BE2C (cell line): ENCODE data around the gene TBC1D24. TPM values are rescaled to one million over a fixed set of nuclear protein-coding genes. Genes with fewer than 3 reads are reported as not detected.
A peak's percentile ranks its signal among the peaks of the same experiment; 100 is the strongest.

Source experiments
- DNase-seq: peaks from one replicate; pipeline ENCODE4 v3.0.0-alpha.2; 2020
- H3K27me3 ChIP-seq: fragments of 250-450 bp; sonication (Bioruptor Pico); 2 replicates; pipeline ENCODE4 v1.5.1; 2020; ENCODE audit warnings: mild to moderate bottlenecking
- H3K36me3 ChIP-seq: fragments of 250-450 bp; sonication (Bioruptor Pico); 2 replicates; pipeline ENCODE4 v1.5.1; 2020; ENCODE audit warnings: mild to moderate bottlenecking
- H3K4me1 ChIP-seq: fragments of 250-450 bp; sonication (Bioruptor Pico); 2 replicates; pipeline ENCODE4 v1.5.1; 2020
- H3K4me3 ChIP-seq: 2 replicates; pipeline ENCODE4 v1.5.1; 2011; ENCODE audit warnings: low read depth, low read length
- H3K9me3 ChIP-seq: fragments of 250-450 bp; sonication (Bioruptor Pico); 2 replicates; pipeline ENCODE4 v1.5.1; 2020
- polyA plus RNA-seq: library from polyadenylated mRNA; unstranded; fragments of >200 nt; gene quantifications from one replicate; pipeline ENCODE4 v1.2.1, GENCODE V29; 2012; ENCODE audit warnings: low read depth, missing spikeins; ENCODE audit not compliant: insufficient read length, insufficient read depth
- TF ChIP-seq, protein P1 (sequence below): IDR thresholded peaks from 2 replicates; pipeline ENCODE4 v1.5.1; 2012; ENCODE audit warnings: mild to moderate bottlenecking, low read depth, low read length

TBC1D24 gene
- polyA plus RNA-seq: 27.6 TPM

DNA sequence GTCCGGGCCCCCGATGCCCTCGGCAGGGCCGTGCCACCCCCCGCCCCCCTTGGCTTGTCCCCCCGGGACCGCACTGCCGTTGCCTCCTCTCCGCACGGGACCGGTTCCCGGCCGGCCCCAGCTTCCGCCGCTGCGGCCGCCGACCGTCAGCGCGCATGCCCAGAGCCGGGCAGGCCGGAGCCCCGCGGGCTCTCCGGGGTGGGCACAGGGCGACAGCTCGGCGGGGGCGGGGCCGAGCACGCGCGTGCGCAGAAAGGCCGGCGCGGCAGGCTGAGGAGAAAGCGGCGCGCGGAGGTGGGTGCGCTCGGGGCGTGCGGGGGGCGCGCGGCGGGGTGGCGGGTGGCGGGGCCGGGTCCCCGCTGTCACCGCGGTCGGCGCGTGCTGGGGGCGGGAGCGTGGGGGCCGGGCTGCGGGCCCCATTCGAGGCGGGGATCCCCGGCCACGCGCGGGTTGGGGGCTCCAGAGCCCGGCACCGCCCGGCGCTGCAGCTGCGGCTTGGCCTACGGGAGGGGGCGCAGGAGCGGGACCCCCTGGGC lies at the start of gene TBC1D24:
TBC1D24 (plus strand) TSS at position 251 of the 536 bp plus-strand sequence. CDS start 21,022 bp downstream, outside the sequence.
- no peaks in the 10 kb centered on the region for H3K27me3 ChIP-seq
- H3K36me3 ChIP-seq: 0 out of 2 replicates have a peak, but pooled peaks cover 5% of the 10 kb centered on the region
- H3K4me1 ChIP-seq: peaks cover 22% of the 10 kb centered on the region
- peak within 1 kb of the TSS; percentile 86 for H3K4me3 ChIP-seq
- H3K9me3 ChIP-seq: no peaks in the 10 kb centered on the region
- DNase-seq: peak; percentile 95
- TF ChIP-seq, protein P1, sequence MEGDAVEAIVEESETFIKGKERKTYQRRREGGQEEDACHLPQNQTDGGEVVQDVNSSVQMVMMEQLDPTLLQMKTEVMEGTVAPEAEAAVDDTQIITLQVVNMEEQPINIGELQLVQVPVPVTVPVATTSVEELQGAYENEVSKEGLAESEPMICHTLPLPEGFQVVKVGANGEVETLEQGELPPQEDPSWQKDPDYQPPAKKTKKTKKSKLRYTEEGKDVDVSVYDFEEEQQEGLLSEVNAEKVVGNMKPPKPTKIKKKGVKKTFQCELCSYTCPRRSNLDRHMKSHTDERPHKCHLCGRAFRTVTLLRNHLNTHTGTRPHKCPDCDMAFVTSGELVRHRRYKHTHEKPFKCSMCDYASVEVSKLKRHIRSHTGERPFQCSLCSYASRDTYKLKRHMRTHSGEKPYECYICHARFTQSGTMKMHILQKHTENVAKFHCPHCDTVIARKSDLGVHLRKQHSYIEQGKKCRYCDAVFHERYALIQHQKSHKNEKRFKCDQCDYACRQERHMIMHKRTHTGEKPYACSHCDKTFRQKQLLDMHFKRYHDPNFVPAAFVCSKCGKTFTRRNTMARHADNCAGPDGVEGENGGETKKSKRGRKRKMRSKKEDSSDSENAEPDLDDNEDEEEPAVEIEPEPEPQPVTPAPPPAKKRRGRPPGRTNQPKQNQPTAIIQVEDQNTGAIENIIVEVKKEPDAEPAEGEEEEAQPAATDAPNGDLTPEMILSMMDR: no peak

DNA sequence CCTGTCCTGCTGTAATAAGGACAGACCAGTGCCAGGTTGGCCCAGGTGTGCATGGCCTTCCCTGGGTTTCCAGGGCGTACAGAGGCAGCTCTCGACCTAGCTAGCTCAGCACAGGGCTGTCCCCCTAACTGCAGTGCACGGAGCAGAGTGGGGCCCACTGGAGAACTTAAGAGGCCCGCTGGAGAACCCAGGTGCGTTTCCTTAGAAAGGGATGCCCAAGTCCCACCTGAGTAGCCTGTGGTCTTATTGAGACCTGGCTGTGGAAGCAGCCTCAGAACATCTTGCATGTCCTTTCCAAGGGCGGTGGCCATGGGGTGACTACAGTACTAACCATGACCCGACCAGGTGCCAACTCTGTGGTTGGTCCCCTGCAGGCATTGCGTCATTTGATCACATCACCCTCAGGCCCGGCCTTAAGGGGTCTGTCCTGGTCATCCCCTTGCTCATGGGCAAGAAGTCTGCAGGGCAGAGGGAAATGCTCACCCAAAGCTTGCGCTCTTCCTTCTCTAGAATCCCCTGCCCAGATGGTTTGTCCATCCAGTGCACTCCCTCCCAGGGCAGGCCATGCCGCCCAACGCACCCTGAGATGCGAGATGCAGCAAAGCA lies 49.0 kb upstream of the TBC1D24 start:
- DNase-seq: no peak
- Histone ChIP-seq H3K4me1 (peaks cover 5% of the 10 kb centered on the region; the same call in 1 of the 2 replicates), H3K27me3 (no peaks in the 10 kb centered on the region), H3K4me3 (no peak overlapping the region), H3K36me3 (peaks cover 9% of the 10 kb centered on the region), H3K9me3 (no peaks in the 10 kb centered on the region)
- TF ChIP-seq, protein P1: no peak

DNA sequence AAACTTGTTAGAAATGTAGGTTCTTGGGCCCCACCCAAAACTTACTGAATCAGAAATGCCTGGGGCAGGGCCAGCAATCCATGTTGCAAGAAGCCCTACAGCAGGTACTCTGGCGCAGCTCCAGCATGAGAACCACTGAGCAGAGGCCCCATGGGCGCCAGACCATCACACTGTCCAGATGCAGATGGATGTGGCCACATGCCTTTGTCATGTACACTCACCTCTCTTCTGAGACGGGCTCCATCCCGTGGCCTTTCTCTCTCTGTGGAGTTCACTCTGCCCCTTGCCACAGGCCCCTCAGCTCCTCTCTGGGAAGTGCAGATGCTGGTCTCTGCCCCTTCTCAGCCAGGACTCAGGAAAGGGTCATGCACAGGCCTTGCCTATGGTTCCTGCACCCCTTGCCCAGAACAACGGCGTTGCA lies 48.0 kb upstream of the TBC1D24 start:
- DNase-seq: peak; percentile 57
- TF ChIP-seq, protein P1: no peak
- Histone ChIP-seq H3K9me3 (no peaks in the 10 kb centered on the region), H3K4me1 (peaks cover 5% of the 10 kb centered on the region; the same call in 1 of the 2 replicates), H3K4me3 (no peak overlapping the region), H3K27me3 (no peaks in the 10 kb centered on the region), H3K36me3 (peaks cover 17% of the 10 kb centered on the region)

DNA sequence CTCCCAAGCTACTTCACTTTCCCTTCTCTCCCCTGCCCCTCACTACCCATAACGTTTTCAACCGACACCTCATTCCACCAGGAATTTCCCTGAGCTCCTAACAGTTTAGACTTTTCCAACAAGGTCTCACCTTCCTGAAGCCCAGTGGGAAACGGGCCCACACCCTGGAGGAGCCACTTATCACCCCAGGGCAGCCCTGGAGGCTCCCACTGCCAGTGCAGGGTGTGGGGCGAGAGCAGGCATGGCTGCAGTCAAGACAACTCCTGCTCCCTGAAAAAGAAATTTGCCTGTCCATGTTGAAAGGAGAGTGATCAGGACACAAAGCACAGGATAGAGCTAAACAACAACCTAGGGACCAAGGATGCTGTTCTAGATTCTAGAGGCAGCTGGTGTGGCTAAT lies 47.4 kb upstream of the TBC1D24 start:
- Histone ChIP-seq H3K9me3 (no peaks in the 10 kb centered on the region), H3K27me3 (no peaks in the 10 kb centered on the region), H3K36me3 (peaks cover 23% of the 10 kb centered on the region), H3K4me3 (no peak overlapping the region), H3K4me1 (peaks cover 5% of the 10 kb centered on the region; the same call in 1 of the 2 replicates)
- DNase-seq: no peak
- TF ChIP-seq, protein P1: no peak

DNA sequence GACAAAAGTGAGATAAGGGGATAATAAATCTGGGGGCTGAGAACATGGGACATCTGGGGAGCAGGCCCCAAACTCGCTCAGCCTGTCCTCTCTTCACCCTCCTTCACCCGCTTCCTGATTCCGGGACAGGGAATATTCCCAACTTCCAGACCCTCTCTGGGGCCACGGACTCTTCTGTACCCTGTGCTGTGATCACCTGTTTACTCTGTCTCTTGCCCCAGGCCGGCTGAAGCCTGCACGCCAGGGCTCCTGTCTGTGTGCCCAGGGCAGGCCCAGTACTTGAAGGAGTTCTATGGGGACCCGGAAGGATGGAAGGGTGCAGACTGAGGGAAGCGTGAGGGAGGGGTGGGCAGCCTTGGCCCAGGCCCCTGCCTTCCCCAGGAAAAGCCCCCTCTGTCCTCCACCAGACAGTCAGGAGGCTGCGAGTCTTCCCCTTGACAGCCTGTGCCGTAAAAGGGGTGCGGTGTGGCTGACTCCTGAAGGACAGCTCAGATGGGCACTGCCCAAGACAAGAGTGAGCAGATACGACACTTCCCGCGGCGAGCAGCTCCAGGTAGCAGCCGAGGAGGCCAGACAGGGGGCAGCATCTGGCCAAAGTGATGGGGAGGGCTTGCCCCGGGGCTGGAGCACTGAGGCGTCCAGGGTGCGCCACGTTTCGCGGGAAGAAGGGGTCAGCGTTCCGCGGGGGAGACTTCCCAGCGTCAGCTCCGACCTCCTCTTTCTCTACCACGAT lies 46.7 kb upstream of the TBC1D24 start:
- no peaks in the 10 kb centered on the region for H3K27me3 ChIP-seq
- TF ChIP-seq, protein P1: peak; percentile 20; the same call in 1 of the 2 replicates
- peak overlapping the region; percentile 63 for H3K4me3 ChIP-seq
- peak; percentile 40 for DNase-seq
- no peaks in the 10 kb centered on the region for H3K9me3 ChIP-seq
- peaks cover 5% of the 10 kb centered on the region; the same call in 1 of the 2 replicates for H3K4me1 ChIP-seq
- peaks cover 30% of the 10 kb centered on the region for H3K36me3 ChIP-seq

DNA sequence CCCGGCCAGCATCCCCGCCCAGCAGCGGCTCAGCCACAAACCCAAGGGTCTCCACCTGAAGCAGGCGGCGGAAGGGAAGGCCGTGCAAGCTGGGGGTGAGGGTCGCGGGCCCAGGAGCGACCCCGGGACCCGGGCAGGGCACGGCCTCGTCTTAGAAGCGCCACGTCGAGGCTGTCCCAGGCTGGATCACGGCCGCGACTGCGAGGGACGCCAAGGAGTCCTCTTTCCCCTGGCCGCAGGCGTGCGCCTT lies 46.2 kb upstream of the TBC1D24 start:
- Histone ChIP-seq H3K9me3 (no peaks in the 10 kb centered on the region), H3K4me1 (peaks cover 5% of the 10 kb centered on the region; the same call in 1 of the 2 replicates), H3K27me3 (no peaks in the 10 kb centered on the region), H3K4me3 (peak overlapping the region; percentile 63), H3K36me3 (peaks cover 35% of the 10 kb centered on the region)
- TF ChIP-seq, protein P1: no peak
- DNase-seq: no peak
